Measurements from ENCODE around the gene IGHMBP2.

IGHMBP2 gene

GRCh38 chr11:68960294-68961071, 56.8 kb downstream of the IGHMBP2 start:
- Histone ChIP-seq H3K4me2 (ENCODE audit: low read length) (no peak overlapping the region), H4K20me1 (ENCODE audit: control insufficient read depth, insufficient read depth, low read depth, low read length) (no peaks in the 10 kb centered on the region), H3K9me3 (ENCODE audit: control insufficient read depth, insufficient read depth, low read length) (peaks cover 3% of the 10 kb centered on the region; the same call in 1 of the 2 replicates), H3K4me1 (ENCODE audit: control insufficient read depth, low read length) (no peaks in the 10 kb centered on the region), H3K79me2 (ENCODE audit: control insufficient read depth, low read length) (no peaks in the 10 kb centered on the region), H3K27ac (ENCODE audit: low read depth, low read length) (no peak overlapping the region), H3K4me3 (ENCODE audit: low read length) (no peak overlapping the region), H3F3A (ENCODE audit: control insufficient read depth, insufficient read depth) (no peaks in the 10 kb centered on the region), H3K9me2 (replicated peaks; ENCODE audit: control insufficient read depth, low read length) (no peaks in the 10 kb centered on the region), H3K36me3 (ENCODE audit: control insufficient read depth, low read length) (no peaks in the 10 kb centered on the region), H3K27me3 (ENCODE audit: control insufficient read depth, low read length) (no peaks in the 10 kb centered on the region)
- no peak for TF ChIP-seq EZH2phosphoT487 (IDR thresholded peaks at IDR 0.05; ENCODE audit: borderline replicate concordance, low read length)
- TF ChIP-seq, protein P1, sequence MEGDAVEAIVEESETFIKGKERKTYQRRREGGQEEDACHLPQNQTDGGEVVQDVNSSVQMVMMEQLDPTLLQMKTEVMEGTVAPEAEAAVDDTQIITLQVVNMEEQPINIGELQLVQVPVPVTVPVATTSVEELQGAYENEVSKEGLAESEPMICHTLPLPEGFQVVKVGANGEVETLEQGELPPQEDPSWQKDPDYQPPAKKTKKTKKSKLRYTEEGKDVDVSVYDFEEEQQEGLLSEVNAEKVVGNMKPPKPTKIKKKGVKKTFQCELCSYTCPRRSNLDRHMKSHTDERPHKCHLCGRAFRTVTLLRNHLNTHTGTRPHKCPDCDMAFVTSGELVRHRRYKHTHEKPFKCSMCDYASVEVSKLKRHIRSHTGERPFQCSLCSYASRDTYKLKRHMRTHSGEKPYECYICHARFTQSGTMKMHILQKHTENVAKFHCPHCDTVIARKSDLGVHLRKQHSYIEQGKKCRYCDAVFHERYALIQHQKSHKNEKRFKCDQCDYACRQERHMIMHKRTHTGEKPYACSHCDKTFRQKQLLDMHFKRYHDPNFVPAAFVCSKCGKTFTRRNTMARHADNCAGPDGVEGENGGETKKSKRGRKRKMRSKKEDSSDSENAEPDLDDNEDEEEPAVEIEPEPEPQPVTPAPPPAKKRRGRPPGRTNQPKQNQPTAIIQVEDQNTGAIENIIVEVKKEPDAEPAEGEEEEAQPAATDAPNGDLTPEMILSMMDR (IDR thresholded peaks at IDR 0.05; ENCODE audit: low read depth, low read length, poor library complexity, severe bottlenecking) = no peak

GRCh38 chr11:68961245-68961644, 57.6 kb downstream of the IGHMBP2 start:
- Histone ChIP-seq H3K79me2 (ENCODE audit: control insufficient read depth, low read length) (no peaks in the 10 kb centered on the region), H3K9me3 (ENCODE audit: control insufficient read depth, insufficient read depth, low read length) (peaks cover 3% of the 10 kb centered on the region; the same call in 1 of the 2 replicates), H3K4me2 (ENCODE audit: low read length) (no peak overlapping the region), H3K27ac (ENCODE audit: low read depth, low read length) (no peak overlapping the region), H3K36me3 (ENCODE audit: control insufficient read depth, low read length) (no peaks in the 10 kb centered on the region), H3F3A (ENCODE audit: control insufficient read depth, insufficient read depth) (no peaks in the 10 kb centered on the region), H3K4me1 (ENCODE audit: control insufficient read depth, low read length) (no peaks in the 10 kb centered on the region), H3K4me3 (ENCODE audit: low read length) (no peak overlapping the region), H4K20me1 (ENCODE audit: control insufficient read depth, insufficient read depth, low read depth, low read length) (no peaks in the 10 kb centered on the region), H3K27me3 (ENCODE audit: control insufficient read depth, low read length) (no peaks in the 10 kb centered on the region), H3K9me2 (replicated peaks; ENCODE audit: control insufficient read depth, low read length) (no peaks in the 10 kb centered on the region)
- TF ChIP-seq, protein P1 (IDR thresholded peaks at IDR 0.05; ENCODE audit: low read depth, low read length, poor library complexity, severe bottlenecking) = no peak
- no peak for TF ChIP-seq EZH2phosphoT487 (IDR thresholded peaks at IDR 0.05; ENCODE audit: borderline replicate concordance, low read length)

DNA sequence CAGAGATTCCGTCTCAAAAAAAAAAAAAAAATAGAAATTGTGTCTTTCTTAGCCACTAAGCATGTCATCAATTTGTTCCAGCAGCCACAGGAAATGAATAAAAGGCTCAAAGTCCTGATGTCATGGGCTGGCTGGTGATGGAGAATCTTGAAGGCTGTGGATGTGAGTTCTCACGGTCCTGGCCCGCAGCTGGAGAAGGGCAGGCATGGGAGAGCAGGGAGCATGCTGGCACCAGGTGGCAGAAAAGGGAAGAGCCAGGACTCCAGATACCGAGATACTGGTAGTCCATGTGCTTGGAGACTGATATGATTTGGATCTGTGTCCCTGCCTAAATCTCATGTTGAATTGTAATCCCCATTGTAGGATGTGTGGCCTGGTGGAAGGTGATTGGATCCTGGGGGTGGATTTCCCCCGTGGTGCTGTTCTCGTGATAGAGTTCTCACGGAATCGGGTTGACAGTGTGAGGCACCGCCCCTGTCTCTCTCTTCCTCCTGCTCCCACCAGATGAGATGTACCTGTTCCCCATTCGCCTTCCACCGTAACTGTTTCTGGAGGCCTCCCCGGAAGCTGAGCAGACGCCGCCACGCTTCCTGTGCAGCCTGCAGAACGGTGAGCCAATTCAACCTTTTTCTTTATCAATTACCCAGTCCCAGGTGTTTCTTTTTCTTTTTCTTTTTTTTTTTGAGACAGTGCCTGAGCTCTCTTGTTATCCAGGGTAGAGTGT, 59.0 kb downstream of the IGHMBP2 start:
- H3K4me2 ChIP-seq (ENCODE audit: low read length) = no peak overlapping the region
- TF ChIP-seq EZH2phosphoT487 (IDR thresholded peaks at IDR 0.05; ENCODE audit: borderline replicate concordance, low read length) = no peak
- TF ChIP-seq, protein P1 (IDR thresholded peaks at IDR 0.05; ENCODE audit: low read depth, low read length, poor library complexity, severe bottlenecking) = no peak

More for the DNA sequence above, 59.0 kb downstream of the IGHMBP2 start:
- Histone ChIP-seq H3K79me2 (ENCODE audit: control insufficient read depth, low read length) (no peaks in the 10 kb centered on the region), H3K9me2 (replicated peaks; ENCODE audit: control insufficient read depth, low read length) (no peaks in the 10 kb centered on the region), H3K27ac (ENCODE audit: low read depth, low read length) (no peak overlapping the region), H3K9me3 (ENCODE audit: control insufficient read depth, insufficient read depth, low read length) (peaks cover 3% of the 10 kb centered on the region; the same call in 1 of the 2 replicates), H3K36me3 (ENCODE audit: control insufficient read depth, low read length) (no peaks in the 10 kb centered on the region), H3K4me1 (ENCODE audit: control insufficient read depth, low read length) (no peaks in the 10 kb centered on the region), H3K27me3 (ENCODE audit: control insufficient read depth, low read length) (0 out of 2 replicates have a peak, but pooled peaks cover 2% of the 10 kb centered on the region), H3K4me3 (ENCODE audit: low read length) (no peak overlapping the region), H4K20me1 (ENCODE audit: control insufficient read depth, insufficient read depth, low read depth, low read length) (no peaks in the 10 kb centered on the region), H3F3A (ENCODE audit: control insufficient read depth, insufficient read depth) (no peaks in the 10 kb centered on the region)
